Tongue (tissue), 2 donors: ENCODE data around the gene MAST4. TPM values are rescaled to one million over a fixed set of nuclear protein-coding genes. Genes with fewer than 3 reads are reported as not detected.
A peak's percentile ranks its signal among the peaks of the same experiment; 100 is the strongest.
"Not testable (repeated sequence)": the region's sequence is repeated elsewhere in the genome, so short reads cannot be mapped to it uniquely, and the experiment has no call there.

Experiments used
- DNase-seq: peaks from one replicate; pipeline ENCODE4 v3.0.0-alpha.2; 2015
- total RNA-seq: library from RNA; depleted of rRNA; stranded (reverse); fragments of >200 nt; gene quantifications from one replicate; pipeline ENCODE4 v1.2.3, GENCODE V29; 2014

The MAST4 gene
- total RNA-seq, 1 donor from 2014 or later = 44.4 TPM

DNA sequence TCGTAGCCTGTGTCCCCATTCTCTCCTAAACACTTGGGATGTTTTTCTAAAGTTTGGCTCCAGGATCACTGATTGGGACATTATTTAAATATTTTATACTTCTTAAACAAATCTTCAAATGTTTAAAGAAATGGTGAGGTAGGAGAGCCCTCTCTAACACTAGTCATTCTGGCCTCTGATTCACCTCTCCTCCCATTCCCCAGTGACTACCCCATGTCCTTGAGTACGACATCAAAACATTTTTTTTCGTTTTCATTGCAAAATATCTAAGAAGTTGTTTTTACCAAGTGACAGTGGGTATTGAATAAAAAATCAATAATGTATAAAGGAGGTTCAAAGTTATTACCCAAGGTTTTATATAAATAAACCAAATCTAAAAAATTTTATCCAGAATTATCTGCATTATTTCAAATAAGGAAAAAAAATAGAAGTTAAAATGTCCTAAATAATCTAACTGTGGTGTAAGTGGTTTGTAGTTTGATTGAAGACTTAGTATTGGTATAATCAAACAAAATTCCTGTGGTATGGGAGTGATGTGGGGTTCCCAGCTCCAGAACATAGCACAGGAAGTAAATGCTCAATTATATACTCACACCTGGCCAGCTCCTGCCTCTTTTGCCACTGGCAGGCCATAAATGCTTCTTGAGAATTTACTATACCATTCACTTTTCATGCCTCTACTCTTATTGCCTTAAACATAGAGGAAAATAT is 51.1 kb downstream of the MAST4 start:
- no peak for DNase-seq

DNA sequence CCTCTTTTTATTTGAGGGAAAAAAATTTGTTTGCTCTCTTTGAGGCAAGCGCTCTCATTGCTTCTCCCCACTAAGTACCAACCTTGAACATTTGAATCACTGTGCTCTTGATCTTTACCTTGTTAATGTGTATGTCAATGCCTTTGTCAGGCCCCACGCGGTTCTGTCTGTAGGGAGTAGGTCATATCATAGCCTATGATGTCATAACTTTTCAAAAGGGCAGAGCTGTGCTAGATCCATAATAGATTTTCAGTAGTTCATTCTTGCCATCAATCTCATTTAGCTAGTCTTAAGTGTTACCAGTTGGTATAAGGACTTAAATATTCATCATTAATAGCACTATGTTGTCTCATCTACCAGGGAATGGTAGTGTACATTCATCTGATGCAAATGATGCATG is 56.6 kb downstream of the MAST4 start:
- DNase-seq = no peak

DNA sequence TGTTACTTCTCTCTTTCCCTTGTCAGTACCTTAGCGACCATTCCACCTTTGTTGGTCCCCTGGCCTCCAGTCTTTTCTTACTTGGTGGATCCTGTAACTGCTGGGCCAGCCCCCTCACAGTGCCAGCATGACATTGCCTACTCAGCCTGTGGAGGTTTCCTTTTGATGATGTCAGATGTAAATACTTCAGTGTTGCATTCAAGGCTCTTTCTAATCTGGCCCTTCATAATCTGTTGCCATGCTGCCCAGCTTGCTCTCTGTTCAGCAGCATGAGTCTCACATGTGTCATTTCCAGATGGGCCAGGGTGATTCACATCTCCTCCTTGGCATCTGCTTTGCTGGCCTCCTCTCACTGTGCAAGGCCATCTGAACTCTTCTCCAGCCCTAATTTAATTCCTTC is 57.1 kb downstream of the MAST4 start:
- DNase-seq = no peak

- no peak for DNase-seq
These were observed 59.5 kb downstream of the MAST4 start for GRCh38 chr5:66655395-66656324.

DNA sequence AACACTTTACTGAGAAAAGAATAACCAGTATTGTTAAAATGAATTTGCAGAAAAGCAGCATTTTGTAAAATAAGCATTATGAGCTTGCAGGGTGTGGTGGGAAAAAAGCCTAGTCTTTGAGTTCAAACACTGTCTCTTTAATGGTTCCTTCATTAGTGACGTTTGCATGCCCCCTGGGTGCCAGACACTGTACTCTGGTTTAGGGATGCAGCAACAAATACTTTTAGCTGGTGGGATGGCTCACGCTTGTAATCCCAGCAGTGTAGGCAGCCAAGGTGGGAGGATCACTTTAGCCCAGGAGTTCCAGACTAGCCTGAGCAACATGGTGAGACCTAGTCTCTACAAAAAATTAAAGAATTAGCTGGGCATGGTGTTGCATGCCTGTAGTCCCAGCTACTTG is 62.3 kb downstream of the MAST4 start:
- DNase-seq = no peak

DNA sequence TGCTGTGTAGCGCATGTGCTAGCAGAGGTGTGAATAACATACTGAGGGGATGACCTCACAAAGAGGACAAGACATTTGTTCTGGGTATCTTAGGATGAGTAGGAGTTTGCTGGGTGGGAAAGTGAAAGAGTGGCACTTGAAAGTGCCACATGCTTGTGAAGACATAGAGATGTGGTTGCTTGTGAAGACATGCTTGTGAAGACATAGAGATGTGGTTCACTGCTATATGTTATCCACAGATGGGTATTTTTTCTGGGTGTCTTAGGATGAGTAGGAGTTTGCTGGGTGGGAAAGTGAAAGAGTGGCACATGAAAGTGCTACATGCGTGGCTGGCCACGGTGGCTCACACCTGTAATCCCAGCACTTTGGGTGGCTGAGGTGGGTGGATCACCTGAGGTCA is 63.6 kb downstream of the MAST4 start:
- DNase-seq = no peak

DNA sequence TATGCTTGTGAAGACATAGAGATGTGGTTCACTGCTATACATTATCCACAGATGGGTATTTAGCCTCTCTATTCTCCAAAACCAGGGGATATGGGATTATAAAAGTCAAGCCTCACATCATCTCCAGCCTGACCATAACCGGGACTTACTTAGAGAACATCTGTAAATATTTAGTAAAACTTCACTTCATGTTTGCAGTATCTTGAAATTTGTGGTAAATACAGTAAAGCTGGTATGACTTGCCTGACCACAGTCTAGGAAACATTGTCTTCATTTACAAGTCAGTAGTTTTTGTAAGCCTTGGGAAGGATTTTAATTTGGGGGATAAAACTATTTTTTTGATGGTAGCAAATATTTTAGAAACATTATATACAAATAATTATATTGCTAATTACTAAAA is 64.2 kb downstream of the MAST4 start:
- no peak for DNase-seq

DNA sequence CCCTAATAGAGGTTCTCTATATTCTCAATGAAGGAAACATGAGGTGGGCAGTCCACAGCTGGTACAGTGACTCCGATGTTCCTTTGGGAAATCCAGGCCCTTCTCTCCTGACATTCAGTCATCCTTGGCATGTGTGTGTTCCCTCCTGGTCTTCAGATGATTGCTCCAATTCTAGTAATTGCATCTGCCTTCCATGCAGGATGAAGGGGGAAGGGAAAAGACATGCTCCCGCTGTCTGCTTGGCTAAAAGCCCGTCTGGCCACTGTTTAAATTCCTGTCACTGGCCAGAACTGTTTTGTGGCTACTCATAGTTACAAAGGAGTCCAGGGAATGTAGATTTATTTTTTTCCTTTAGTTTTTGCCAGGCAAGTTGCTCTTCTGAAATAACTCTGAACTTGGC is 65.0 kb downstream of the MAST4 start:
- no peak for DNase-seq

DNA sequence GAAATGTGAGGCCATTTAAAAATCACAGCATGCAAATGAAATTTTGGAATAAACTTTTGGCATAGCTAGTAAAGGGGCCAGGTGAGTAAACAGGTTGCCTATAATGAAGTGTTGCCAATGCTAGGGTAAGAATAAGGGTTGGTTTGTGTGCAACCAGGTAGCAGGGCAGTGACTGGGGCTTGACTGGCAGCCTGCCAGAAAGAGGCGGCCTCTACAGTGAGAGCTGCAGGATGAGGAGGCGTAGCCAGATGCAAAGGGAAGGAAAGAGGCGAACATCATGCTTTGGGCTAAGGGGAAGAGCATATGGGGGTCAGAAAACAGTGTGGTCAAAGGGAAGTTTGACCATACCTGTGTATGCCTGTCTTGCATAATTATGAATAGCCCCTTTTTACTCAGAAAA is 70.6 kb downstream of the MAST4 start:
- DNase-seq = peak; percentile 7

- no peak for DNase-seq
These were observed 73.1 kb downstream of the MAST4 start for GRCh38 chr5:66669086-66669861.

- DNase-seq = no peak
These were observed 73.6 kb downstream of the MAST4 start for GRCh38 chr5:66669862-66670195.

DNA sequence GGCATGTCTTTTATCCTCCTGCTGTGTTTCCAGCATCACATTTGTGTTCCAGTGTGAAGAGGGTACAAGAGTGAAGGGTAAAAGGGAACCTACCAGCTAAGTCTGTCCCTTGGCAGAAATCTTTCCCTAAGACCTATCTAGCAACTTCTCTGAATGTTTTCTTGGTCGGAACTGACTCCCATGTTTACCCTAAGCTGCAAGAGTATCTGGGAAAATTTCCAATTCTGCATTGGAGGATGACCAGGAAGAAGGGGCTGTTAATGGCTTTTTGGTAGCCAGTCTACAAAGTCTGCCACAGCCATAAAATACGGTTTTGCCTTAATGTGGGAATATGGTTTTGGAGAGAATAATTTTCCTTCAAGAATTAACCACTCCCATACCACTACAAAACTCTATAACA is 75.1 kb downstream of the MAST4 start:
- no peak for DNase-seq

GRCh38 chr5:66674802-66675201 is 78.6 kb downstream of the MAST4 start:
- no peak for DNase-seq

DNA sequence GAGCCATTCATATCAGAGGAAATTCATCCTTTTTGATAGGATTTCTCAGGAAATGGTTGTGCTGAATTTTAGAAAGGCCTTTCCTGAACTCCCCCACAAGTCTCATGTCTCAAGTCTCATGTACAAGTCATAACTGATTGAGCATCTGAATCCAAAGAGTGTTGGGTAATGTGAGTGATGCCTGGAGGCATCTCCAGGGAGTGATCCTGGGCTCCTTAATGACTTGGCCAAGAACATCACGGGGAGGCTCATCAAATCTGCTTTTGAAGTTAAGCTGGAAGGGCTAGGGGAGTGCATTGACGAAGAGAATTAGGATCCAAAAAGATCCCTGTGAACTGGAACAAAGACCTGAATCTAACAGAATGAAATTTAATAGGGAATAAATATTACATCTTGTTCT is 79.2 kb downstream of the MAST4 start:
- DNase-seq = no peak

- no peak for DNase-seq
These were observed 84.0 kb downstream of the MAST4 start for GRCh38 chr5:66680221-66680620.

GRCh38 chr5:66680804-66681203 is 84.6 kb downstream of the MAST4 start:
- no peak for DNase-seq

GRCh38 chr5:66684663-66685062 is 88.5 kb downstream of the MAST4 start:
- DNase-seq = no peak

- DNase-seq = no peak
These were observed 93.5 kb downstream of the MAST4 start for GRCh38 chr5:66689522-66690220.

- DNase-seq = no peak
These were observed 97.8 kb downstream of the MAST4 start for GRCh38 chr5:66694036-66694435.

DNA sequence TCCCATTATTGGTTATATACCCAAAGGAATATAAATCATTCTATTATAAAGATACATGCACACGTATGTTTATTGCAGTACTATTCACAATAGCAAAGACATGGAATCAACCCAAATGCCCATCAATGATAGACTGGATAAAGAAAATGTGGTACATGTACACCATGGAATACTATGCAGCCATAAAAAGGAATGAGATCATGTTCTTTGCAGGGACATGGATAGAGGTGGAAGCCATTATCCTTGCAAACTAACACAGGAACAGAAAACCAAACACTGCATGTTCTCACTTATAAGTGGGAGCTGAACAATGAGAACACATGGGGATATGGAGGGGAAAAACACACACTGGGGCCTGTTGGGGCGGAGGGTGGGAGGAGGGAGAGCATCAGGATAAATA is 99.6 kb downstream of the MAST4 start:
- DNase-seq = not testable (repeated sequence)

GRCh38 chr5:66697796-66698564 is 101.8 kb downstream of the MAST4 start:
- DNase-seq = no peak

DNA sequence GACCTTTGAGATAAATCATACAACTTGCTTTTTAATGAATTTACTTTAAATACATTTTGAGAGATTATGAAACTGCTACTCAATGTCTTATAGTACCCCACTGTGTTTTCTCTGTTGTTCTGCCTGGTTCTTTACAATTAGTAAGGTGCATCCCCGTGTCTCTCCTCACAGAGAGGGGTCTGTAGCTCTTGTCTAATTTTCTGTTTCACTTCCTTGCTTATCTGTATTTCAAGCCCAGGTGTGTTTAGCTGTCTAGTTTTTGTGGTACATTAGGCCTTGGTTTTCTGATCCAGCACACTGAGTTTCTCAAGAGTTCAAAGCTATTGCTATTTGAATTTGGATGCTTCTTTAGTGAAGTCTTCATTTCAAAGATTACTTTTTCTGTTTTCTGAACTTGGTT is 105.1 kb downstream of the MAST4 start:
- DNase-seq = no peak
